Keratinocyte (primary cell): ENCODE results near the gene MAP7D3.

Experiments used
- CTCF ChIP-seq, 3 experiments: IDR thresholded peaks in 1 of 3; conservative IDR thresholded peaks in 1 of 3; optimal IDR thresholded peaks in 1 of 3; 2 replicates in 2 of 3; 3 replicates in 1 of 3; pipeline versions ENCODE3 to v1.5.1; 2011; ENCODE audit warnings: low read length in 3 of 3, mild to moderate bottlenecking in 3 of 3, moderate library complexity in 2 of 3, control low read depth in 1 of 3, inconsistent platforms in 1 of 3; ENCODE audit not compliant: insufficient read depth in 2 of 3; ENCODE audit errors: extremely low read depth in 1 of 3
- EZH2 ChIP-seq: IDR thresholded peaks from one replicate; pipeline ENCODE4 v1.6.1; 2012; ENCODE audit warnings: inconsistent platforms, mild to moderate bottlenecking, low read length, moderate library complexity

GRCh38 chrX:136259543-136259942 is 8.3 kb upstream of the MAP7D3 start:
- TF ChIP-seq CTCF (optimal IDR thresholded peaks at IDR 0.05 in 1 of 3, IDR thresholded peaks at IDR 0.05 in 1 of 3, conservative IDR thresholded peaks at IDR 0.05 in 1 of 3; ENCODE audit: extremely low read depth in 1 of 3, insufficient read depth in 2 of 3, low read length in 3 of 3) (no peak), EZH2 (no peak)
